H1 (cell line): Measurements from ENCODE around the gene POLR3C. TPM values are rescaled to one million over a fixed set of nuclear protein-coding genes. Genes with fewer than 3 reads are reported as not detected.

Source experiments
- CTCF ChIA-PET: fragments of 300-600 bp; sonication (Branson Sonifier 250); formaldehyde crosslinking; loops from one replicate; lab custom pipeline; 2021; ENCODE audit not compliant: partially characterized antibody; lab: Charles Lee
- POLR2A ChIA-PET: fragments of 300-600 bp; sonication (Branson Sonifier 250); formaldehyde crosslinking; loops from one replicate; lab custom pipeline; 2021; ENCODE audit warnings: inconsistent platforms; ENCODE audit not compliant: partially characterized antibody; lab: Charles Lee
- DNase-seq, 2 experiments: peaks; one replicate each; pipeline versions ENCODE4 v3.0.0 to v3.0.0-alpha.2; 2010 to 2022; ENCODE audit warnings: low spot score in 2 of 2, low read depth in 1 of 2, mixed read lengths in 1 of 2
- FAIRE-seq: peaks from 2 replicates; lab custom pipeline; 2011; peaks lifted over from hg19 to GRCh38; lab: Jason Lieb, UNC
- H2AFZ ChIP-seq: 2 replicates; pipeline ENCODE4 v1.8.1; 2012; ENCODE audit warnings: low read length, inconsistent platforms
- H2AK5ac ChIP-seq: 2 replicates; pipeline ENCODE4 v1.6.1; 2013; ENCODE audit warnings: low read depth, low read length
- H2BK120ac ChIP-seq: replicated peaks from 2 replicates; pipeline ENCODE3; 2013; ENCODE audit warnings: low read depth, low read length, inconsistent platforms
- H2BK12ac ChIP-seq: 2 replicates; pipeline ENCODE4 v1.6.1; 2013; ENCODE audit warnings: low read depth, low read length
- H2BK15ac ChIP-seq: 2 replicates; pipeline ENCODE4 v1.6.1; 2013; ENCODE audit warnings: low read length
- H2BK20ac ChIP-seq: 2 replicates; pipeline ENCODE4 v1.6.1; 2013; ENCODE audit warnings: low read length
- H2BK5ac ChIP-seq: 2 replicates; pipeline ENCODE4 v1.6.1; 2013; ENCODE audit warnings: low read depth, low read length
- H3K14ac ChIP-seq: 2 replicates; pipeline ENCODE4 v1.6.1; 2013; ENCODE audit warnings: inconsistent platforms; ENCODE audit not compliant: insufficient read length
- H3K18ac ChIP-seq: 2 replicates; pipeline ENCODE4 v1.6.1; 2013; ENCODE audit warnings: low read length; ENCODE audit errors: extremely low read depth
- H3K23ac ChIP-seq: 2 replicates; pipeline ENCODE4 v1.6.1; 2013; ENCODE audit warnings: inconsistent platforms; ENCODE audit not compliant: insufficient read length
- H3K23me2 ChIP-seq: 2 replicates; pipeline ENCODE4 v1.6.1; 2013; ENCODE audit warnings: low read depth, low read length
- H3K27ac ChIP-seq: 2 replicates; pipeline ENCODE4 v1.6.1; 2011; ENCODE audit warnings: low read depth, low read length, inconsistent platforms
- H3K27me3 ChIP-seq, 4 experiments: replicated peaks in 1 of 4; 1 replicate in 1 of 4; 2 replicates in 3 of 4; pipeline versions ENCODE4 v1.6.1 to v1.8.1; 2011 to 2013; ENCODE audit warnings: low read length in 3 of 4, mild to moderate bottlenecking in 3 of 4, inconsistent platforms in 2 of 4, mixed read lengths in 2 of 4, moderate library complexity in 1 of 4; ENCODE audit not compliant: control insufficient read depth in 3 of 4, insufficient read depth in 3 of 4; ENCODE audit errors: extremely low read depth in 1 of 4
- H3K36me3 ChIP-seq, 4 experiments: 2 replicates each; pipeline versions ENCODE4 v1.6.1 to v1.8.1; 2011 to 2013; ENCODE audit warnings: mild to moderate bottlenecking in 4 of 4, low read length in 3 of 4, moderate library complexity in 2 of 4, control low read depth in 1 of 4, inconsistent platforms in 1 of 4; ENCODE audit not compliant: insufficient read depth in 4 of 4, control insufficient read depth in 2 of 4
- H3K4ac ChIP-seq: replicated peaks from 2 replicates; pipeline ENCODE3; 2013; ENCODE audit warnings: low read length, low read depth, mixed read lengths, inconsistent platforms; ENCODE audit not compliant: insufficient read length
- H3K4me1 ChIP-seq, 4 experiments: replicated peaks in 1 of 4; 1 replicate in 1 of 4; 2 replicates in 3 of 4; pipeline versions ENCODE4 v1.6.1 to v1.8.1; 2011 to 2013; ENCODE audit warnings: low read length in 3 of 4, inconsistent platforms in 2 of 4, mixed read lengths in 1 of 4; ENCODE audit not compliant: insufficient read depth in 4 of 4, control insufficient read depth in 3 of 4
- H3K4me2 ChIP-seq, 2 experiments: 2 replicates each; pipeline versions ENCODE4 v1.6.1 to v1.8.1; 2011 to 2013; ENCODE audit warnings: low read depth in 2 of 2, low read length in 2 of 2, control low read depth in 1 of 2, inconsistent platforms in 1 of 2, mild to moderate bottlenecking in 1 of 2; ENCODE audit not compliant: insufficient read depth in 1 of 2
- H3K4me3 ChIP-seq, 4 experiments: fragments of 200-600, 300-600 bp in 1 of 4; sonication (generic), shearing (Covaris generic), sonication (Bioruptor Twin) in 1 of 4; 2 replicates each; pipeline versions ENCODE4 v1.5.1 to v1.8.1; 2011 to 2016; ENCODE audit warnings: low read length in 4 of 4, low read depth in 3 of 4, control low read depth in 2 of 4, inconsistent platforms in 2 of 4, mild to moderate bottlenecking in 2 of 4, mixed read lengths in 1 of 4, moderate library complexity in 1 of 4; ENCODE audit not compliant: insufficient read depth in 2 of 4; ENCODE audit errors: extremely low read depth in 1 of 4
- H3K56ac ChIP-seq: replicated peaks from 2 replicates; pipeline ENCODE3; 2013; ENCODE audit warnings: low read depth, mild to moderate bottlenecking, mixed read lengths, low read length, inconsistent platforms; ENCODE audit not compliant: insufficient read length
- H3K79me1 ChIP-seq: 2 replicates; pipeline ENCODE4 v1.6.1; 2013; ENCODE audit warnings: low read depth, low read length, control low read depth
- H3K79me2 ChIP-seq, 2 experiments: 2 replicates each; pipeline versions ENCODE4 v1.6.1 to v1.8.1; 2012 to 2013; ENCODE audit warnings: low read length in 2 of 2, mild to moderate bottlenecking in 2 of 2, inconsistent platforms in 1 of 2; ENCODE audit not compliant: insufficient read depth in 2 of 2, control insufficient read depth in 1 of 2
- H3K9ac ChIP-seq, 4 experiments: replicated peaks in 1 of 4; 1 replicate in 1 of 4; 2 replicates in 3 of 4; pipeline versions ENCODE4 v1.6.1 to v1.8.1; 2011 to 2013; ENCODE audit warnings: low read depth in 3 of 4, low read length in 3 of 4, control low read depth in 2 of 4, mild to moderate bottlenecking in 2 of 4, moderate library complexity in 2 of 4, inconsistent platforms in 1 of 4; ENCODE audit errors: extremely low read depth in 1 of 4
- H3K9me3 ChIP-seq, 2 experiments: 2 replicates each; pipeline versions ENCODE4 v1.6.1 to v1.8.1; 2012 to 2013; ENCODE audit warnings: mild to moderate bottlenecking in 2 of 2, moderate library complexity in 2 of 2, control low read depth in 1 of 2, inconsistent platforms in 1 of 2, low read depth in 1 of 2, low read length in 1 of 2, mixed read lengths in 1 of 2; ENCODE audit not compliant: insufficient read depth in 2 of 2
- H4K20me1 ChIP-seq, 2 experiments: replicated peaks in 1 of 2; 2 replicates each; pipeline versions ENCODE3 to v1.8.1; 2011 to 2013; ENCODE audit warnings: inconsistent platforms in 2 of 2, low read length in 2 of 2, mild to moderate bottlenecking in 1 of 2; ENCODE audit not compliant: insufficient read depth in 2 of 2, control insufficient read depth in 1 of 2
- H4K5ac ChIP-seq: 2 replicates; pipeline ENCODE4 v1.6.1; 2013; ENCODE audit warnings: low read length, low read depth, mixed read lengths, inconsistent platforms; ENCODE audit not compliant: insufficient read length
- H4K8ac ChIP-seq: 2 replicates; pipeline ENCODE4 v1.8.0; 2013; ENCODE audit warnings: mild to moderate bottlenecking, moderate library complexity, low read length, inconsistent platforms; ENCODE audit not compliant: insufficient read depth; ENCODE audit errors: extremely low read depth
- H4K91ac ChIP-seq: replicated peaks from 2 replicates; pipeline ENCODE3; 2013; ENCODE audit warnings: low read length, mixed read lengths, inconsistent platforms; ENCODE audit not compliant: insufficient read length
- JUN ChIP-seq: IDR thresholded peaks from 2 replicates; pipeline ENCODE4 v1.6.1; 2011; ENCODE audit warnings: low read depth, mild to moderate bottlenecking, improper control_type of control experiment, low read length
- POLR2AphosphoS5 ChIP-seq: IDR thresholded peaks from 2 replicates; pipeline ENCODE4 v1.6.1; 2011; ENCODE audit warnings: low read depth, low read length
- SIX5 ChIP-seq: IDR thresholded peaks from 2 replicates; pipeline ENCODE4 v1.6.1; 2011; ENCODE audit warnings: mild to moderate bottlenecking, low read depth, low read length
- SP1 ChIP-seq: IDR thresholded peaks from 2 replicates; pipeline ENCODE4 v1.6.1; 2011; ENCODE audit warnings: low read depth, low read length
- WGBS, 2 experiments: shearing (Covaris generic) in 1 of 2; methylation state at CpG; one replicate each; pipeline versions ENCODE4 v1.1.6 to v1.1.7; 2013 to 2015; ENCODE audit warnings: low lambda C conversion rate in 2 of 2, mixed read lengths in 2 of 2, inconsistent platforms in 1 of 2, low coverage in 1 of 2, missing lambda C conversion rate in 1 of 2; ENCODE audit not compliant: insufficient replicate concordance in 2 of 2, insufficient coverage in 1 of 2, insufficient read length in 1 of 2; ENCODE audit errors: extremely low coverage in 1 of 2, missing lambda C conversion rate in 1 of 2; 5-methylcytosine and 5-hydroxymethylcytosine counted together
- polyA plus RNA-seq, 7 experiments: library from polyadenylated mRNA; depleted of rRNA in 3 of 7; stranded (reverse) in 5 of 7; unstranded in 2 of 7; fragments of >200 nt in 5 of 7; fragments of 200-250 nt in 2 of 7; gene quantifications; 1 replicate in 5 of 7; 2 replicates in 1 of 7; 4 replicates in 1 of 7; pipeline versions ENCODE4 v1.2.1 to v1.2.3, GENCODE V29; 2011 to 2013; ENCODE audit warnings: missing spikeins in 2 of 7, mixed read lengths in 2 of 7
- total RNA-seq: library from RNA; stranded (reverse); fragmentation: NEBNext Ultra II Directional; extraction: Animal tissue kit (Norgen Biotek cat#: 25700); gene quantifications from 2 replicates; pipeline ENCODE4 v1.2.1, GENCODE V29; 2021
- TF ChIP-seq, protein P1 (sequence below): IDR thresholded peaks from 2 replicates; pipeline ENCODE4 v1.6.1; 2011; ENCODE audit warnings: low read length, improper control_type of control experiment

POLR3C gene
- total and polyA plus RNA-seq, 2 of the 8 experiments (the other 6 are each of a cell fraction or from before 2014, with no cell fraction given): 26.8 TPM

DNA sequence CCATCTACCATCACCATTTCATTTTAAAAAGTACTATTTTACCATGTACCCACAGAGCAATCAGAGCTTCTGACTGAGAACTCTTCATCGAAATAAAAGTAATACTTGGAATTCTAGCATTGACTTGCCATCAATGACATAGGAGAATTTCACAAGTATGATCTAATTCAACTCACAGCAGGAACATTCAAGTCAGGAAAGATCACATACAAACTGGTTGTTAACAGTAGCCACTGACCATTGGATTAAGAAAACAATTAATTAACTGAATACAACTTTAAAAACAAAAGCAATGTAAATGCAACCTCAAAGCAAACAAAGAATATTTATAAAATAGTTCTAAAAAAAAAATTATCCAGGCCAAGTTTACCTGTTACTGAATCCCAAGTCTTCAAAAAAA lies 18.9 kb upstream of the POLR3C start:
- H2BK5ac ChIP-seq: no peak overlapping the region

More for the DNA sequence above, 18.9 kb upstream of the POLR3C start:
- H2BK120ac ChIP-seq: no peak overlapping the region
- peaks cover 0 to 2% of the 10 kb centered on the region in 2 experiments for H4K20me1 ChIP-seq
- no peak overlapping the region for H4K5ac ChIP-seq
- H2BK15ac ChIP-seq: no peak overlapping the region
- TF ChIP-seq, protein P1, sequence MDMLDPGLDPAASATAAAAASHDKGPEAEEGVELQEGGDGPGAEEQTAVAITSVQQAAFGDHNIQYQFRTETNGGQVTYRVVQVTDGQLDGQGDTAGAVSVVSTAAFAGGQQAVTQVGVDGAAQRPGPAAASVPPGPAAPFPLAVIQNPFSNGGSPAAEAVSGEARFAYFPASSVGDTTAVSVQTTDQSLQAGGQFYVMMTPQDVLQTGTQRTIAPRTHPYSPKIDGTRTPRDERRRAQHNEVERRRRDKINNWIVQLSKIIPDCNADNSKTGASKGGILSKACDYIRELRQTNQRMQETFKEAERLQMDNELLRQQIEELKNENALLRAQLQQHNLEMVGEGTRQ: no peak
- TF ChIP-seq POLR2AphosphoS5 (no peak), SP1 (no peak), JUN (no peak), SIX5 (no peak)
- no peak overlapping the region for H2AK5ac ChIP-seq
- H3K56ac ChIP-seq: no peak overlapping the region
- no peak for FAIRE-seq
- H3K79me1 ChIP-seq: peaks cover 5% of the 10 kb centered on the region; the same call in 1 of the 2 replicates
- no peak overlapping the region for H3K4me2 ChIP-seq
- H3K23ac ChIP-seq: no peak overlapping the region
- H2AFZ ChIP-seq: no peak overlapping the region
- no peaks in the 10 kb centered on the region for H3K36me3 ChIP-seq
- no peak overlapping the region for H4K8ac ChIP-seq
- no peak overlapping the region for H3K9ac ChIP-seq
- peaks cover 0 to 8% (median 1%) of the 10 kb centered on the region in 4 experiments; a peak in 4 of 7 replicates for H3K4me1 ChIP-seq
- H4K91ac ChIP-seq: no peak overlapping the region
- H3K18ac ChIP-seq: no peak overlapping the region
- WGBS, 2 experiments: 71% methylated on average over 1 of the region's 1 CpG; no CpG with 5 or more reads in 1 of the 2 experiments
- H3K79me2 ChIP-seq: peaks cover 0 to 26% of the 10 kb centered on the region in 2 experiments; a peak in 2 of 4 replicates
- CTCF ChIA-PET: no interaction called here
- no peaks in the 10 kb centered on the region for H3K9me3 ChIP-seq
- no peak overlapping the region for H3K4ac ChIP-seq
- H3K27ac ChIP-seq: no peak overlapping the region
- POLR2A ChIA-PET: interaction anchor here (1.7 kb wide), 1 partner anchor 19 kb away, joined by 6 read pairs; the partner anchor contains the start of genes POLR3C and RNF115
- no peaks in the 10 kb centered on the region for H3K27me3 ChIP-seq
- H2BK20ac ChIP-seq: no peak overlapping the region
- DNase-seq: no peak
- H3K23me2 ChIP-seq: no peaks in the 10 kb centered on the region
- no peak overlapping the region for H3K4me3 ChIP-seq
- H2BK12ac ChIP-seq: no peak overlapping the region
- H3K14ac ChIP-seq: no peak overlapping the region
